Neuronal stem cell (in vitro differentiated cells): ENCODE data around the gene GNG13.

Experiments
- DNase-seq: peaks from one replicate; pipeline ENCODE4 v3.0.0-alpha.2; 2013; ENCODE audit warnings: low spot score
- H2AFZ ChIP-seq: one replicate; pipeline ENCODE4 v1.6.1; 2013; ENCODE audit warnings: mild to moderate bottlenecking, low read length, inconsistent platforms
- H2AK5ac ChIP-seq: 2 replicates; pipeline ENCODE4 v1.6.1; 2013; ENCODE audit warnings: low read depth, mild to moderate bottlenecking, inconsistent platforms, low read length, moderate library complexity, mixed read lengths
- H2BK120ac ChIP-seq: 2 replicates; pipeline ENCODE4 v1.6.1; 2013; ENCODE audit warnings: low read depth, mild to moderate bottlenecking, inconsistent platforms, low read length, moderate library complexity, mixed read lengths
- H2BK12ac ChIP-seq: one replicate; pipeline ENCODE4 v1.6.1; 2013; ENCODE audit warnings: low read length, inconsistent platforms
- H2BK15ac ChIP-seq: 2 replicates; pipeline ENCODE4 v1.6.1; 2013; ENCODE audit warnings: mild to moderate bottlenecking, low read length, inconsistent platforms, mixed read lengths
- H2BK5ac ChIP-seq: one replicate; pipeline ENCODE4 v1.6.1; 2013; ENCODE audit warnings: inconsistent platforms, mild to moderate bottlenecking, low read length, moderate library complexity
- H3K14ac ChIP-seq: one replicate; pipeline ENCODE4 v1.6.1; 2013; ENCODE audit warnings: low read length, inconsistent platforms
- H3K18ac ChIP-seq: 2 replicates; pipeline ENCODE4 v1.6.1; 2013; ENCODE audit warnings: low read length, inconsistent platforms
- H3K23ac ChIP-seq: 2 replicates; pipeline ENCODE4 v1.6.1; 2013; ENCODE audit warnings: low read depth, mild to moderate bottlenecking, mixed read lengths, low read length, inconsistent platforms; ENCODE audit not compliant: poor library complexity
- H3K27ac ChIP-seq: replicated peaks from 3 replicates; pipeline ENCODE4 v1.5.1; 2013; ENCODE audit warnings: low read length, inconsistent platforms
- H3K27me3 ChIP-seq, 3 experiments: 2 replicates each; pipeline ENCODE4 v1.6.1; 2013; ENCODE audit warnings: low read length in 3 of 3, mild to moderate bottlenecking in 2 of 3, inconsistent platforms in 1 of 3, low read depth in 1 of 3, mixed read lengths in 1 of 3, moderate library complexity in 1 of 3; ENCODE audit not compliant: control insufficient read depth in 3 of 3, insufficient read depth in 3 of 3
- H3K36me3 ChIP-seq, 2 donors: replicated peaks in 1 of 2; 2 replicates each; pipeline ENCODE4 v1.6.1; 2013; ENCODE audit warnings: low read length in 2 of 2; ENCODE audit not compliant: control insufficient read depth in 2 of 2, insufficient read depth in 2 of 2
- H3K4ac ChIP-seq: 2 replicates; pipeline ENCODE4 v1.6.1; 2013; ENCODE audit warnings: inconsistent platforms, mild to moderate bottlenecking, low read length, moderate library complexity
- H3K4me1 ChIP-seq, 2 donors: 1 replicate in 1 of 2; 2 replicates in 1 of 2; pipeline ENCODE4 v1.6.1; 2013; ENCODE audit warnings: low read length in 2 of 2, low read depth in 1 of 2; ENCODE audit not compliant: control insufficient read depth in 2 of 2, insufficient read depth in 1 of 2
- H3K4me2 ChIP-seq: one replicate; pipeline ENCODE4 v1.6.1; 2013; ENCODE audit warnings: mild to moderate bottlenecking, low read length, inconsistent platforms; ENCODE audit not compliant: insufficient read depth, poor library complexity, severe bottlenecking
- H3K4me3 ChIP-seq, 2 donors: 2 replicates each; pipeline ENCODE4 v1.5.1; 2013; ENCODE audit warnings: low read length in 2 of 2, mild to moderate bottlenecking in 2 of 2, inconsistent platforms in 1 of 2, moderate library complexity in 1 of 2
- H3K79me1 ChIP-seq: one replicate; pipeline ENCODE4 v1.6.1; 2013; ENCODE audit warnings: low read depth, mild to moderate bottlenecking, inconsistent platforms, low read length, moderate library complexity
- H3K9ac ChIP-seq: one replicate; pipeline ENCODE4 v1.6.1; 2013; ENCODE audit warnings: mild to moderate bottlenecking, low read depth, low read length, inconsistent platforms; ENCODE audit not compliant: poor library complexity
- H3K9me3 ChIP-seq, 2 donors: replicated peaks in 1 of 2; 2 replicates each; pipeline versions ENCODE3 to v1.6.1; 2013; ENCODE audit warnings: low read length in 2 of 2, mild to moderate bottlenecking in 2 of 2, inconsistent platforms in 1 of 2, low read depth in 1 of 2, mixed read lengths in 1 of 2, moderate library complexity in 1 of 2; ENCODE audit not compliant: control insufficient read depth in 2 of 2, insufficient read depth in 1 of 2
- H4K8ac ChIP-seq: one replicate; pipeline ENCODE4 v1.6.1; 2013; ENCODE audit warnings: low read depth, mild to moderate bottlenecking, inconsistent platforms, low read length, moderate library complexity
- H4K91ac ChIP-seq: one replicate; pipeline ENCODE4 v1.6.1; 2013; ENCODE audit warnings: low read length, low read depth, mild to moderate bottlenecking, inconsistent platforms; ENCODE audit not compliant: poor library complexity
- WGBS, 2 donors: extraction: QIAGEN DNeasy Blood & Tissue Kit; methylation state at CpG; one replicate each; pipeline ENCODE4 v1.1.7; 2013; ENCODE audit warnings: missing lambda C conversion rate in 2 of 2, mixed read lengths in 1 of 2; ENCODE audit not compliant: insufficient read length in 2 of 2, insufficient replicate concordance in 1 of 2; ENCODE audit errors: extremely low coverage in 2 of 2; 5-methylcytosine and 5-hydroxymethylcytosine counted together

The GNG13 gene

DNA sequence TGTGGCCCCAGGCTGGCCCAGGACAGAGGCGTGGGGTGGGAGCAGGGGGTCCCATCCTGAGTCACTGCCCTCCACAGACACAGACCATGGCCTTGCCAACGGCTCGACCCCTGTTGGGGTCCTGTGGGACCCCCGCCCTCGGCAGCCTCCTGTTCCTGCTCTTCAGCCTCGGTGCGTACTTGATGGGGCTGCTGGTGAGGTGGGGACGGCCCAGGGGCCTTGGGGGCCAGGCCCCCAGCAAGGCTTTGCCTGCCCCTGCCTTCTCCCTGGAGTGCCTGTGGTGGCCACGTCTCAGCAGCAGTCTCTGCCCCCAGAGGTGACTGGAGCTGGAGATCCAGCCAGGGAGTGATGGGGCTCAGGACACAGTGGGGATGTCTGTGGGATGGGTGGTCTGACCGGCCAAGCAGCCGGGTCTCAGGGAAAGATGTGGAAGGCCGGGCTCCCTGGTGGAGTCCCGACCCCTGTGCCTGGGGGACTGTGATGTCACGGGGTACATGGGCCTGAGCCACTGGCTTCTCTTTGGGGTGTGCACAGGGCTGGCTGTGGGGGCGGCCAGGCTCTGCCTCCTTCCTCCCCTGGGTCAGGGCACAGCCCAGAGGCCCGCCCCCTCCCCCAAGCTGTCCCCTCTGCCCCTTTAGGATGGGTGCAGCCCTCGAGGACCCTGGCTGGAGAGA, 37.8 kb downstream of the GNG13 start:
- peak overlapping the region; percentile 42 for H2BK12ac ChIP-seq
- peak overlapping the region; percentile 24 for H2BK120ac ChIP-seq
- peak overlapping the region; percentile 56 for H3K14ac ChIP-seq
- peak overlapping the region; percentile 91 for H2BK15ac ChIP-seq
- H2BK5ac ChIP-seq = peak overlapping the region; percentile 48
- no peak for DNase-seq
- peak overlapping the region; percentile 3 for H4K91ac ChIP-seq
- no peaks in the 10 kb centered on the region for H3K36me3 ChIP-seq
- H3K27ac ChIP-seq = no peak overlapping the region
- no peak overlapping the region for H2AFZ ChIP-seq
- no peak overlapping the region for H3K4ac ChIP-seq
- H3K9me3 ChIP-seq = no peaks in the 10 kb centered on the region
- H3K23ac ChIP-seq = no peak overlapping the region
- peaks cover 0 to 15% (median 0%) of the 10 kb centered on the region in 3 experiments for H3K27me3 ChIP-seq
- no peak overlapping the region for H4K8ac ChIP-seq
- H3K4me3 ChIP-seq = no peak overlapping the region
- no peak overlapping the region for H3K9ac ChIP-seq
- no peak overlapping the region for H3K4me2 ChIP-seq
- peaks cover 8 to 12% of the 10 kb centered on the region in 2 donors for H3K4me1 ChIP-seq
- peaks cover 4% of the 10 kb centered on the region for H3K79me1 ChIP-seq
- peak overlapping the region; percentile 97 for H2AK5ac ChIP-seq
- H3K18ac ChIP-seq = peak overlapping the region; percentile 74
- no CpG with 5 or more reads among the region's 17 CpGs for WGBS, 2 donors

DNA sequence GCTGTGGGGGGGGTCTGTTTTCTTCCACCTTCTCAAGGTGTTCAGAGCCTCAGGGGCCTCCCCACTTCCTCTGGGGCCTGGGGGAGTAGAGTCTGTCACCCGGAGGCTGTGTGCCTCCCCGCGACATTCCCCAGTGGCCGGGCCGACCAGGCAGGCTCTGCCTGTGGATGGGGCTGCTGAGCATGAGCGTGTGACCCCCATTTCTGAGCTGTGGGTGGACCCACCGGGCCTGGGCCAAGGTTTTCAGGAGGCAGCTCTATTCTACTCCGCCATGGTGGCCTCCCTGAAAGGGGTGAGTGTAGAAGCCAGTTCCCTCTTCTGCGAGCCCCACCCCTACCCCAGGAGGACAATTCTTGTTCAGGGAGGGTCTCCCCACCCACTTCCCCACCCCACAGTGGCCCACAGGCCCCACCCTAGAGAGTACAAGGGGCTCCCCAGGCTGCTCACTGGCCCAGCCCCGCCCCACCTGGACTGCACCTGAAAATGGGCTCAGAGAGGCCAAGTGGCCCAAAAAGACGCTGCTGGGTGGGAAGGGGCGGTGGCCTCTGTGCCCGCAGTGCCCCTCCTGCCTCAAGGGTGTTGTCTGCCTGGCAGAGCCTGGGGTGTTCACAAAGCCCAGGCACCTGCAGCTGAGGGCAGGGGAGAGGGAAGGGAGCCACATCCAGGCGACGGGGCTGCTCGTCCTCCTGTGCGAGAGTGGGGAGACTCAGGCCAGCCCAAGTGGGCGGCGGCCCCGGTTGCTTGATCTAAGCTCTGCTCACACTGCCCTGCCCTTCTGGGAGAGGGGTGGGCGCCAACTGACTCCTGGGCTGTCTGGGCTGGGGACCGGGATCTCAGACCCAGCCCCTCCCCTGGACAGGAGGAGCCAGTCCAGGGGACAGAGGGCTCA, 38.7 kb downstream of the GNG13 start:
- Histone ChIP-seq H3K4ac (peak overlapping the region; percentile 66), H2AK5ac (peak overlapping the region; percentile 97), H2BK120ac (peak overlapping the region; percentile 72), H3K9me3 (peaks cover 0 to 2% of the 10 kb centered on the region in 2 donors), H2BK12ac (peak overlapping the region; percentile 24), H3K4me3 (no peak overlapping the region), H2BK15ac (peak overlapping the region; percentile 99), H4K8ac (no peak overlapping the region), H3K18ac (peak overlapping the region; percentile 88), H4K91ac (no peak overlapping the region), H3K27ac (no peak overlapping the region), H3K9ac (no peak overlapping the region), H2BK5ac (peak overlapping the region; percentile 48), H3K4me2 (no peak overlapping the region), H3K14ac (no peak overlapping the region), H3K27me3 (peaks cover 0 to 15% (median 0%) of the 10 kb centered on the region in 3 experiments), H2AFZ (no peak overlapping the region), H3K4me1 (peaks cover 11 to 12% of the 10 kb centered on the region in 2 donors), H3K36me3 (no peaks in the 10 kb centered on the region), H3K79me1 (peaks cover 4% of the 10 kb centered on the region), H3K23ac (peak overlapping the region; percentile 10)
- no CpG with 5 or more reads among the region's 22 CpGs for WGBS, 2 donors
- DNase-seq = no peak

DNA sequence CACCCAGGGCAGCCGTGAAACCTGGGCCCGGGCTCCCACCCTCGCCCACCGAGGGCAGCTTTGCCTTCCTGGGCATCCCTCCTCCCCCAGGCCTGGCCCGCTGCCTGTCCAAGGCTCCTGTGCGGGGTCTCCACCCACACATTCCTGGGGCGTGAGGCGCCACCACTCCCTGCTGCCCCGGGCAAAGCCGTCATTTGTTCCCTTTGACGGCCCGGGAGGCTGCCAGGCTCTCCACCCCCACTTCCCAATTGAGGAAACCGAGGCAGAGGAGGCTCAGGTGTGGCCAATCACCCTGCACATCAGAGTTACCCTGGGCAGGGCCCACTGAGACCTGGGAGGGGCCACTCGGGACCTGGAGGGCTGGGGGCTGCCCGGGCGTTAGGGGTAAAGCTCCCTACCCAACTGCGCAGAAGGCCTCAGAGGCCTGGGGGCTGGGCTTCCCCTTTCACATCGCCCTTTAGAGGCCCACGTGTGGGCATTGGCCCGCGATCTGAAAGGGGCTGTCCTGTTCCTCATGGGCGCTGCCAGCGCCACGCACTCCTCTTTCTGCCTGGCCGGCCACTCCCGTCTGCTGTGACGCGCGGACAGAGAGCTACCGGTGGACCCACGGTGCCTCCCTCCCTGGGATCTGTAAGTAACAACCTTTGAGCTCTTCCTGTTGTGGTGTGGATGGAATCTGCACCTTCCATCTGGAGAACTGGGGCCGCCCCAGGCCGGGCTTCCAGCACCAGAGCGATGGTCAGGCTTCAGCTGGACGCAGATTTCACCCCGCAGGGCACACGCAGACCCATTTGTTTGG, 39.8 kb downstream of the GNG13 start, which contains the start of gene MSLN:
TSS of gene MSLN (plus strand) at position 190 of the 799 bp plus-strand sequence. CDS start 1,947 bp downstream, outside the sequence.
- peaks cover 4% of the 10 kb centered on the region for H3K79me1 ChIP-seq
- H3K9ac ChIP-seq = peak within 1 kb of the TSS; percentile 50
- peak within 1 kb of the TSS; percentile 98 for H2BK12ac ChIP-seq
- H2BK15ac ChIP-seq = peak within 1 kb of the TSS; percentile 99
- peak within 1 kb of the TSS; percentile 17 for H4K8ac ChIP-seq
- no CpG with 5 or more reads among the region's 37 CpGs for WGBS, 2 donors
- peak within 1 kb of the TSS; percentile 89 for H2BK120ac ChIP-seq
- H3K36me3 ChIP-seq = no peaks in the 10 kb centered on the region
- no peak within 1 kb of the TSS for H3K4me2 ChIP-seq
- H3K4me1 ChIP-seq = peaks cover 11 to 12% of the 10 kb centered on the region in 2 donors
- peak within 1 kb of the TSS; percentile 44 for H3K23ac ChIP-seq
- peak within 1 kb of the TSS; percentile 61 for H2AFZ ChIP-seq
- H3K4me3 ChIP-seq = no peak within 1 kb of the TSS
- peaks cover 0 to 15% (median 0%) of the 10 kb centered on the region in 3 experiments for H3K27me3 ChIP-seq
- H2BK5ac ChIP-seq = peak within 1 kb of the TSS; percentile 66
- H3K4ac ChIP-seq = peak within 1 kb of the TSS; percentile 95
- peak within 1 kb of the TSS; percentile 91 for H2AK5ac ChIP-seq
- no peak for DNase-seq
- H3K9me3 ChIP-seq = peaks cover 3 to 9% of the 10 kb centered on the region in 2 donors
- peak within 1 kb of the TSS; percentile 63 for H3K14ac ChIP-seq
- peak within 1 kb of the TSS; percentile 94 for H3K18ac ChIP-seq
- no peak within 1 kb of the TSS for H3K27ac ChIP-seq
- peak within 1 kb of the TSS; percentile 53 for H4K91ac ChIP-seq
